ENCODE data around the gene PDE4C. TPM values are rescaled to one million over a fixed set of nuclear protein-coding genes. Genes with fewer than 3 reads are reported as not detected.

PDE4C gene
- total RNA-seq, 1 donor from 2014 or later: 0.28 TPM

GRCh38 chr19:18183529-18183928, 42.7 kb downstream of the PDE4C start:
- TF ChIP-seq EZH2phosphoT487 (IDR thresholded peaks at IDR 0.05) (no peak), CTCF (IDR thresholded peaks at IDR 0.05) (no peak), EZH2 (IDR thresholded peaks at IDR 0.05) (no peak)
- no peak overlapping the region for H3K4me2 ChIP-seq
- no peak overlapping the region for H3K4me3 Mint-ChIP-seq
- H4K20me1 ChIP-seq (ENCODE audit: low read depth): no peaks in the 10 kb centered on the region
- peaks cover 7% of the 10 kb centered on the region for H3F3A ChIP-seq (ENCODE audit: low read depth)
- H3K36me3 Mint-ChIP-seq: no peaks in the 10 kb centered on the region
- H3K79me2 ChIP-seq (ENCODE audit: low read depth): no peaks in the 10 kb centered on the region
- no peaks in the 10 kb centered on the region for H3K4me1 ChIP-seq
- no peak overlapping the region for H3K27ac ChIP-seq
- peaks cover 5% of the 10 kb centered on the region for H3K4me1 Mint-ChIP-seq
- no peaks in the 10 kb centered on the region for H3K9me3 ChIP-seq (ENCODE audit: low read depth)
- no peaks in the 10 kb centered on the region for H3K9me3 Mint-ChIP-seq
- no peaks in the 10 kb centered on the region for H3K36me3 ChIP-seq
- H3K27ac Mint-ChIP-seq: no peak overlapping the region
- H3K9ac ChIP-seq: no peak overlapping the region
- H3K27me3 ChIP-seq: no peaks in the 10 kb centered on the region
- no peak overlapping the region for H2AFZ ChIP-seq (replicated peaks)
- no peak overlapping the region for H3K4me3 ChIP-seq
- H3K27me3 Mint-ChIP-seq (ENCODE audit: insufficient read depth, low read depth): peaks cover 9% of the 10 kb centered on the region
- DNase-seq (ENCODE audit: low spot score): no peak

- Histone ChIP-seq H2AFZ (replicated peaks) (no peak overlapping the region), H3K9ac (no peak overlapping the region), H3K9me3 (ENCODE audit: low read depth) (no peaks in the 10 kb centered on the region), H3K79me2 (ENCODE audit: low read depth) (no peaks in the 10 kb centered on the region), H3K36me3 (no peaks in the 10 kb centered on the region), H3K27me3 (peaks cover 9% of the 10 kb centered on the region), H4K20me1 (ENCODE audit: low read depth) (no peaks in the 10 kb centered on the region), H3K4me3 (no peak overlapping the region), H3K4me1 (no peaks in the 10 kb centered on the region), H3F3A (ENCODE audit: low read depth) (no peaks in the 10 kb centered on the region), H3K27ac (no peak overlapping the region), H3K4me2 (no peak overlapping the region)
- DNase-seq (ENCODE audit: low spot score): no peak
- Mint-ChIP-seq H3K4me3 (no peak overlapping the region), H3K27me3 (ENCODE audit: insufficient read depth, low read depth) (peaks cover 15% of the 10 kb centered on the region), H3K27ac (no peak overlapping the region), H3K9me3 (peaks cover 2% of the 10 kb centered on the region), H3K36me3 (no peaks in the 10 kb centered on the region), H3K4me1 (peaks cover 2% of the 10 kb centered on the region)
- TF ChIP-seq CTCF (IDR thresholded peaks at IDR 0.05) (no peak), EZH2phosphoT487 (IDR thresholded peaks at IDR 0.05) (no peak), EZH2 (IDR thresholded peaks at IDR 0.05) (no peak)
Observed at GRCh38 chr19:18179957-18180356, 46.3 kb downstream of the PDE4C start.

GRCh38 chr19:18176367-18177310, 49.6 kb downstream of the PDE4C start:
- peaks cover 31% of the 10 kb centered on the region for H3K27me3 Mint-ChIP-seq (ENCODE audit: insufficient read depth, low read depth)
- H3K9me3 ChIP-seq (ENCODE audit: low read depth): no peaks in the 10 kb centered on the region
- H3K4me1 Mint-ChIP-seq: peaks cover 2% of the 10 kb centered on the region
- H3K4me1 ChIP-seq: no peaks in the 10 kb centered on the region
- H3K36me3 ChIP-seq: no peaks in the 10 kb centered on the region
- H3F3A ChIP-seq (ENCODE audit: low read depth): peaks cover 17% of the 10 kb centered on the region
- H3K27ac Mint-ChIP-seq: peak overlapping the region; percentile 41
- peaks cover 2% of the 10 kb centered on the region for H3K9me3 Mint-ChIP-seq
- no peak overlapping the region for H3K27ac ChIP-seq
- no peak overlapping the region for H2AFZ ChIP-seq (replicated peaks)
- no peak overlapping the region for H3K4me3 Mint-ChIP-seq
- peaks cover 30% of the 10 kb centered on the region for H3K27me3 ChIP-seq
- DNase-seq (ENCODE audit: low spot score): no peak
- no peak for TF ChIP-seq CTCF (IDR thresholded peaks at IDR 0.05)
- no peak for TF ChIP-seq EZH2phosphoT487 (IDR thresholded peaks at IDR 0.05)
- no peak for TF ChIP-seq EZH2 (IDR thresholded peaks at IDR 0.05)
- no peaks in the 10 kb centered on the region for H3K79me2 ChIP-seq (ENCODE audit: low read depth)
- no peak overlapping the region for H3K9ac ChIP-seq
- no peaks in the 10 kb centered on the region for H3K36me3 Mint-ChIP-seq
- no peak overlapping the region for H3K4me2 ChIP-seq
- no peaks in the 10 kb centered on the region for H4K20me1 ChIP-seq (ENCODE audit: low read depth)
- H3K4me3 ChIP-seq: no peak overlapping the region
